ENCODE measurements around the gene CCDC73. TPM values are rescaled to one million over a fixed set of nuclear protein-coding genes. Genes with fewer than 3 reads are reported as not detected.

The CCDC73 gene
- polyA plus RNA-seq, 1 donor (not counting 4 experiments of a cell fraction or from before 2014, with no cell fraction given) = not detected

- no peak overlapping the region for H3K4me2 ChIP-seq (ENCODE audit: control insufficient read depth, extremely low read depth, insufficient read depth, low read depth, low read length)
- DNase-seq (ENCODE audit: low read depth, low spot score) (no peak), FAIRE-seq (no peak)
- H3K4me3 ChIP-seq (ENCODE audit: control insufficient read depth in 2 of 3, extremely low read depth in 1 of 3, insufficient read depth in 2 of 3, low read depth in 1 of 3, low read length in 3 of 3) = no peak overlapping the region
- H3K79me2 ChIP-seq (ENCODE audit: control insufficient read depth, insufficient read depth, low read length) = no peaks in the 10 kb centered on the region
- no peaks in the 10 kb centered on the region for H3K27me3 ChIP-seq (ENCODE audit: control insufficient read depth, extremely low read depth, insufficient read depth, low read length)
- no peak overlapping the region for H3K27ac ChIP-seq (ENCODE audit: control insufficient read depth, insufficient read depth, low read length)
- H4K20me1 ChIP-seq (ENCODE audit: control insufficient read depth, extremely low read depth, insufficient read depth, low read length) = no peaks in the 10 kb centered on the region
- dilution Hi-C loops (cut with MboI; ENCODE audit: extremely low pct_ligation_motif_present, low sequenced_read_pairs) = no loop called here
- H3K36me3 ChIP-seq (ENCODE audit: control insufficient read depth in 2 of 2, extremely low read depth in 1 of 2, insufficient read depth in 2 of 2, low read length in 2 of 2) = no peaks in the 10 kb centered on the region
- H3K4me1 ChIP-seq (ENCODE audit: control insufficient read depth, extremely low read depth, insufficient read depth, low read length) = peaks cover 15% of the 10 kb centered on the region
- no peaks in the 10 kb centered on the region for H3K9me3 ChIP-seq (ENCODE audit: control insufficient read depth, low read depth, low read length)
- TF ChIP-seq EZH2 (IDR thresholded peaks at IDR 0.05; ENCODE audit: low read length) = no peak
- no peak for TF ChIP-seq CTCF (optimal IDR thresholded peaks at IDR 0.05 in 1 of 3, IDR thresholded peaks at IDR 0.05 in 1 of 3, conservative IDR thresholded peaks at IDR 0.05 in 1 of 3; ENCODE audit: extremely low read depth in 1 of 3, insufficient read depth in 2 of 3, low read length in 3 of 3)
- H3K9ac ChIP-seq (ENCODE audit: control insufficient read depth, extremely low read depth, insufficient read depth, low read length) = no peak overlapping the region
- H3K9me1 ChIP-seq (ENCODE audit: control insufficient read depth, extremely low read depth, insufficient read depth, low read length) = no peaks in the 10 kb centered on the region
- H2AFZ ChIP-seq (ENCODE audit: control insufficient read depth, low read length) = no peak overlapping the region
These were observed 23.4 kb upstream of the CCDC73 start for GRCh38 chr11:32817852-32818183.

- H3K4me3 ChIP-seq (ENCODE audit: control insufficient read depth in 2 of 3, extremely low read depth in 1 of 3, insufficient read depth in 2 of 3, low read depth in 1 of 3, low read length in 3 of 3) = no peak overlapping the region
- H3K27me3 ChIP-seq (ENCODE audit: control insufficient read depth, extremely low read depth, insufficient read depth, low read length) = no peaks in the 10 kb centered on the region
- H4K20me1 ChIP-seq (ENCODE audit: control insufficient read depth, extremely low read depth, insufficient read depth, low read length) = no peaks in the 10 kb centered on the region
- FAIRE-seq = no peak
- TF ChIP-seq CTCF (optimal IDR thresholded peaks at IDR 0.05 in 1 of 3, IDR thresholded peaks at IDR 0.05 in 1 of 3, conservative IDR thresholded peaks at IDR 0.05 in 1 of 3; ENCODE audit: extremely low read depth in 1 of 3, insufficient read depth in 2 of 3, low read length in 3 of 3) (no peak), EZH2 (IDR thresholded peaks at IDR 0.05; ENCODE audit: low read length) (no peak)
- no peaks in the 10 kb centered on the region for H3K36me3 ChIP-seq (ENCODE audit: control insufficient read depth in 2 of 2, extremely low read depth in 1 of 2, insufficient read depth in 2 of 2, low read length in 2 of 2)
- no peak overlapping the region for H3K4me2 ChIP-seq (ENCODE audit: control insufficient read depth, extremely low read depth, insufficient read depth, low read depth, low read length)
- H2AFZ ChIP-seq (ENCODE audit: control insufficient read depth, low read length) = no peak overlapping the region
- no peak overlapping the region for H3K27ac ChIP-seq (ENCODE audit: control insufficient read depth, insufficient read depth, low read length)
- dilution Hi-C loops (cut with MboI; ENCODE audit: extremely low pct_ligation_motif_present, low sequenced_read_pairs) = no loop called here
- H3K9me3 ChIP-seq (ENCODE audit: control insufficient read depth, low read depth, low read length) = no peaks in the 10 kb centered on the region
- no peak for DNase-seq (ENCODE audit: low read depth, low spot score)
- H3K79me2 ChIP-seq (ENCODE audit: control insufficient read depth, insufficient read depth, low read length) = no peaks in the 10 kb centered on the region
- H3K4me1 ChIP-seq (ENCODE audit: control insufficient read depth, extremely low read depth, insufficient read depth, low read length) = peaks cover 15% of the 10 kb centered on the region
- no peak overlapping the region for H3K9ac ChIP-seq (ENCODE audit: control insufficient read depth, extremely low read depth, insufficient read depth, low read length)
- H3K9me1 ChIP-seq (ENCODE audit: control insufficient read depth, extremely low read depth, insufficient read depth, low read length) = no peaks in the 10 kb centered on the region
These were observed 22.9 kb upstream of the CCDC73 start for GRCh38 chr11:32817181-32817851.
